ENCODE results near the gene ZNF385A. TPM values are rescaled to one million over a fixed set of nuclear protein-coding genes. Genes with fewer than 3 reads are reported as not detected.

Gene ZNF385A
- total and polyA plus RNA-seq, 2 of the 13 experiments (the other 11 are each of a cell fraction or from before 2014, with no cell fraction given): 0.44 to 0.67 TPM

GRCh38 chr12:54358945-54359761 lies 25.4 kb downstream of the ZNF385A start (continued):
- TF ChIP-seq SKIL (CRISPR knock-in tag; IDR thresholded peaks at IDR 0.05; ENCODE audit: borderline replicate concordance) (0 out of 2 replicates have a peak, but pooled peaks have one; percentile 5), EP300 (IDR thresholded peaks at IDR 0.05; ENCODE audit: low read depth in 2 of 2, low read length in 2 of 2) (peak in 1 of 2 experiments; percentile 41; a peak in 1 of 4 replicates), EP300 (CRISPR knock-in tag; IDR thresholded peaks at IDR 0.05; ENCODE audit: borderline replicate concordance) (no peak), ZGPAT (CRISPR knock-in tag; IDR thresholded peaks at IDR 0.05) (no peak; the same call in none of the 2 replicates), MAX (IDR thresholded peaks at IDR 0.05) (peak; percentile 78), GTF3A (CRISPR knock-in tag; conservative IDR thresholded peaks at IDR 0.05) (no peak), ZNF367 (CRISPR knock-in tag; IDR thresholded peaks at IDR 0.05; ENCODE audit: borderline replicate concordance) (no peak), ZMAT3 (CRISPR knock-in tag; conservative IDR thresholded peaks at IDR 0.05) (peak; percentile 65; the same call in 1 of the 2 replicates), PLSCR1 (CRISPR knock-in tag; IDR thresholded peaks at IDR 0.05; ENCODE audit: borderline replicate concordance) (no peak), PATZ1 (CRISPR knock-in tag; IDR thresholded peaks at IDR 0.05) (peak; percentile 94), POLR2AphosphoS5 (IDR thresholded peaks at IDR 0.05; ENCODE audit: low read depth, low read length) (peak; percentile 30), ZNF713 (CRISPR knock-in tag; IDR thresholded peaks at IDR 0.05) (no peak), ZNF670 (CRISPR knock-in tag; IDR thresholded peaks at IDR 0.05; ENCODE audit: borderline replicate concordance) (no peak), ZBTB7B (CRISPR knock-in tag; IDR thresholded peaks at IDR 0.05) (0 out of 2 replicates have a peak, but pooled peaks have one; percentile 15), STAT6 (CRISPR knock-in tag; IDR thresholded peaks at IDR 0.05; ENCODE audit: borderline replicate concordance) (no peak), ZNF749 (CRISPR knock-in tag; IDR thresholded peaks at IDR 0.05; ENCODE audit: borderline replicate concordance) (no peak), ZNF350 (CRISPR knock-in tag; IDR thresholded peaks at IDR 0.05; ENCODE audit: borderline replicate concordance, low read depth) (no peak), RXRB (CRISPR knock-in tag; IDR thresholded peaks at IDR 0.05; ENCODE audit: borderline replicate concordance) (no peak), TBX2 (CRISPR knock-in tag; IDR thresholded peaks at IDR 0.05; ENCODE audit: borderline replicate concordance) (no peak)

Data from HepG2 (cell line).